NOMO-1 treated with dmso at 0.1 percent for 144 hours (cell line): ENCODE results near the gene ERGIC1.

ENCODE experiments used
- DNase-seq: peaks from one replicate; lab custom pipeline; 2025; ENCODE audit not compliant: unreplicated experiment; lab: John Stamatoyannopoulos, UW

The ERGIC1 gene

DNA sequence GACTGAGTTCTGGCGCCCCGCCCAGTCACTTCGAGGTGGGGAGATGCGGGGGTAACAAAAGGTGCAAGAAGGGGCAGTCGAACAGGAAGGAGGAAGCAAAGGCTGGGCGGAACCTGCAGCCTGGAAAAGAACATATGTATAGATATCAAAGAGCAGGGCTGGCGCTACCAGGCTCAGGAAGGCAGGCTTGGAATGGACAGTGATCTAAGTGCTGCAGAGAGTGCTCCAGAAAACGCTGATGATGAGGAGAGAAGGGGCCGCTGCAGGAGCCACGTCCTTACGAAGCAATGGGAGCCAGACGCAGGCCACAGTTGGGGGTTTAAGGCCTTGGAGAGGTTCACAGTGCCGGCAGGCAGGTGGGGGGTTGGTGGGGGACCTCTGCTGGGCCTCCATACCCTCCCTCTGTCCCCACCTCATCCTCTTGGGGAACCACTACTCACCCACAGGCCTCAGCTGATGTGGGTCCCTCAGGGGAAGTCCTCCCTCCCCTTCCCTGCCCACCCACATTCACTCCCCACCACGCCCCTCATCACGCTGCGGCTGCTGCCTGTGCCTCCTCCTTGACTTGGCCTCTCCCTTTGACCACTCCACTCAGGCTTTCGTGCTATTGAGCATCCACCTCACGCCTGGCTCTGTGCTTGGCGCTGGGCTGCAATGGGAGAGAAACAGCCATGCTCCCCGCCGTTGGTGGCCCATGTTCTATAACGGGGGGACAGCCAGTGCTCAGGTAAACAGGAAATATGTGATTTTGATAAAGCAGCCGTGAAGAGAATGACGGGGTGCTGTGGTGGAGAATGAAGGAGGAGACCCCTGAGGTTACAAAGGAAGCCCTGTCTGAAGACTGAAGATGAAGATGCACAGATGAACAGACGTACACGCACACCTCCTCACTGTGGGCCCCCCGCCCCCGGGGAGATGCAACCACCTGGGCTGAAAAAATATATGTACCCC lies 84.6 kb downstream of the ERGIC1 start:
- DNase-seq, result no peak

- no peak for DNase-seq
Observed at GRCh38 chr5:172919525-172920446, 85.7 kb downstream of the ERGIC1 start.

GRCh38 chr5:172920447-172920849 lies 86.4 kb downstream of the ERGIC1 start:
- no peak for DNase-seq

- DNase-seq, result no peak
Observed at GRCh38 chr5:172920995-172921394, 86.9 kb downstream of the ERGIC1 start.

GRCh38 chr5:172921906-172922305 lies 87.9 kb downstream of the ERGIC1 start:
- DNase-seq, result no peak

- DNase-seq, result no peak
Observed at GRCh38 chr5:172923539-172923938, 89.5 kb downstream of the ERGIC1 start.

DNA sequence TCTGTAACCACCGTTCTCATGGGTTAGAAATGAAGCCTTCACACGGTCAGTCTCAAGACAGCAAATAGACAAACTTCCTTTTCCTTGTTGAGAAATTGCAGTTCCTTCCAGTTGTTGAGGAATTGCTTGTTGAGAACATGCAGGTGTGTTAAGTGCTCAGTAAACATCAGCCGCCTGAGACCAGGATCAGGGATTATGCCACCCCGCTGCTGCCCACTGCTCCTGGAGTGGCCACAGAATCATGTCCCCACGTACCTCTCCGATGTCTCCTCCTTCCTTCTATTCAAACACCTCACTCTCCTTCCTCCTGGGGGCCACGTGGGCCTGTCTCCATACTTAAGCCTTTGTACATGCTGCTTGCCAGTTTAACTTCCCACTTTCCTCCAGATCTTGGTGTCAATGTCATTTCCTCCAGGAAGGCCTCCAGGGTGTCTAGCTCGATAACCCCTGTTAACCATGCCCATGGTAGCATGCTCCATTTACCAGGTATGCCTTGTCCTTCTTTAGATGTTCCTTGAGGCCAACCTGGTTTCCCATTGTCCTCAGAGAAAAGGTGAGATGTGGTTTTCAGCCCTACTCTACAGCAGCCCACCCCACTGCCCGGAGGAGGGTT lies 91.4 kb downstream of the ERGIC1 start:
- no peak for DNase-seq

DNA sequence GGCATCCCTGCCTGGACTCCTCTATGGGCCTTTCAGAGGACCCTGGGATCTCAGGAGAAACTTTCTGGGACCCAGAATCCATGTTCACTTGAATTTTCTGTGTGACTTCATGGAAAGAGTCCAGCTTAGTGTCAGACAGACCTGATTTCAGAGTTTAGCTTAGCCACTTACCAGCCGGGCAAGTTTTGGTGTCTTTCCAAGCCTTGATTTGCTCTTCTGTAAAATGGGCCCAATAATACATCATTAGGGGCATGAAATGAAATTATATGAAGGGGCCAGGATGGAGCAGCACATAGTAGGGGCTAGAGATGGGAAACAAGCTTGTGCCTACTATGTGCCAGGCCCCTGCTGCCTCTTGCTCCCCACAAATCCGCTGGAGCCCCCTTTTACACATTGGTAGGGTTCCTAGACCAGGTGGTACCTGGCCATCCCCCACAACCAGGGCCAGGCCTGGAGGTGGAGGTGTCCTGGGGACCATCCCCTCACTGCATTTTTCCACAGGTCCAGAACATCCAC lies 92.0 kb downstream of the ERGIC1 start:
- DNase-seq, result no peak

DNA sequence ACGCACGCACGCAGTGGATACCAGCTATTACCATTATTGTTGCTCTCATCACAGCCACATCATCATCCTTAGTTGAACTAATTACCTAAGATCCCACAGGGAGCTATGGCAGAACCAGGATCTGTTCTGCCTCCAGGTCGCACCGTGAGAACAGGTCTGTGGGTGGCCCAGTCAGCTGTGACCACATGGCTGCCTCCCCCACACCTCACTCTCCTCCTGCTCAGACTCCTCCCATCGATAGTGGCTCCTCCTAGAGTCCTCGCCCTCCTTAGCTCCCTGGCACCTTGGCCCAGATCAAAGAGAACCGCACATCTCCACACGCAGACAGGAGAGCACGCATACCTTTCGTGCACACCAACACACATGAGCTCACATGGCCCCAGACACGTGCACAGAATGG lies 92.7 kb downstream of the ERGIC1 start:
- DNase-seq, result no peak

DNA sequence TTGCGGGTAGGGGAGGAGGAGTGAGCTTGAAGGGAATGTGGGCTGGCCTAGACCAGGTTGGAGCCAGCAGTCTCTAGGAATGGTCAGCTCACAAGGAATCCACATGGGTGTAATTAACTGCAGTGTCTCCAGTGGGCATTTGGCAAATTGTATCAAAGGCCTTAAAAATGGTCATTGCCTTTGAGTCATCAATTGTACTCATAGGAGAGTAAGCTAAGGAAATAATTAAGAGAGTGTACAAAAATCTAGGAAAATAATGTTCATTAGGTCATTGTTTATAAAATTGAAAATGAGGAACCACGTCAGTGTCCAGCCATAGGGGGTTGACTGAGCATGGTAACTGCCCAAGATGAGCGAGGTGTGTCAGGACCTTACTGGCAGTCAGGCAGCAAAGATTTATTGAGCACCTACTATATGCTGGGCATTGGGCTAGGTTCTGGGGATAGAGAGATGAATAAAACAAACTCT lies 95.4 kb downstream of the ERGIC1 start:
- no peak for DNase-seq

GRCh38 chr5:172931001-172931536 lies 97.0 kb downstream of the ERGIC1 start:
- DNase-seq, result no peak

GRCh38 chr5:172932313-172933017 lies 98.4 kb downstream of the ERGIC1 start:
- DNase-seq, result peak; percentile 20

- no peak for DNase-seq
Observed at GRCh38 chr5:172933238-172933637, 99.2 kb downstream of the ERGIC1 start.

DNA sequence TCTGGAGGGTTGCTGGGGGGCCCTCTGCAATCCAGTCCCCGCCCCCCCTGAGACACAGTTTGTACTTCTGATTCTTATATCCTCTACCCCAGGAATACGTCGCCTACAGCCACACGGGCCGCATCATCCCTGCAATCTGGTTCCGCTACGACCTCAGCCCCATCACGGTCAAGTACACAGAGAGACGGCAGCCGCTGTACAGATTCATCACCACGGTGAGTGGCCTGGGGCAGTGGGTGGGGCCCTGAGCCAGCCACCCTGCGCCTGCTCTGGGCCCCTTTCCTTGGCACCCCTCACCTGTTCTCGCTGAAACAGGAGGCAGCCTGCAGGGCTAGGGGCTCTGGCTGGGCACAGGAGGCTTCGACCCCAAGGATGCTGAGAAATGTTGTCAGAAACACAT lies 101.0 kb downstream of the ERGIC1 start:
- no peak for DNase-seq

DNA sequence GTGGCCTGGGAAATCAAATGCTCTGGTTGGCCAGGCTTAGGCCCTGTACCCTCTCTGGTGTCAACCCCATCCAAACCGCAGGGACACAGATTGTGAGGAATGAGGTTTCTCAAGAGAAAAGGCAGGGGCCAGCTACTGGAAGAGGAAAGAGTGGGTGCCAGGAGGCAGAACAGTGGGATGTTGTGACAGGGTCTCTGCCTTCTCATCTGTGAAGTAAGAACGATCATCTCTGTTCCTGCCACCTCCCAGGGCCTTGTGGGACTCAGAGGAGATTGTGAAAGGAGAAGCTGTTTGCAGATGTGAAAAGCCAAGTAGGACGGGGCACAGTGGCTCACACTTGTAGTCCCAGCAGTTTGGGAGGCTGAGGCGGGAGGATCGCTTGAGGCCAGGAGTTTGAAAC lies 102.3 kb downstream of the ERGIC1 start:
- DNase-seq, result no peak

- DNase-seq, result no peak
Observed at GRCh38 chr5:172939071-172939470, 105.0 kb downstream of the ERGIC1 start.

DNA sequence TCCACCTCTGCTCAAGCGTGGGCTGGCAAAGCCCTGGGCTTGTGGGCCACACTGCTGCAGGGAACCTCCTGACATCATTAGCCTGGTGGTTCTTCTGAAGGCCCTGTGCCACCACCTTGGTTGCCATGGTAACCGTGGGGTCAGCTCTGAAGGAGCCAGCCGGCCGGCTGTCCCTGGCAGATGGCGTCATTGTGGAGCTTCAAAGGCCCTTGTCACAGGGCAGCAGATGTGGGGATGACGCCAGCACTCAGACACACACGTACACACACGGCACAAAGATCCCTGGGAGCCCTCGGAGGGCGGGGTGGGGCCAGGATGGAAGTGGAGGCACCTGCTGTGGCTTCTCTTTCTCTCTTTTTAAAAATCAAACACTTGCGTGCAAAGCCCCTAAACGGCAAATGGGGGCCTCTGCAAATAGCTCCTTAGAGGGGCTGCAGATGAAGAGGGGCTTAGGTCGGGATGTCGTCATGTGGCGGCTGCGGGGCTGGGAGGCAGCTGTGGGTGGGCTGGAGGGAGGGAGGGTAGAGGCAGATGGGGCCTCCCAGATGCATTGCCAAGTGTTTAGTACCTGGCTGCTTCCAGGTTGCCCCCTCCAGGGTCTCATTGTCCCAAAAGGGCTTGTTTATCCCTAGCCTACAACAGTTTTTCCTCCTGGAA lies 105.7 kb downstream of the ERGIC1 start:
- DNase-seq, result no peak

DNA sequence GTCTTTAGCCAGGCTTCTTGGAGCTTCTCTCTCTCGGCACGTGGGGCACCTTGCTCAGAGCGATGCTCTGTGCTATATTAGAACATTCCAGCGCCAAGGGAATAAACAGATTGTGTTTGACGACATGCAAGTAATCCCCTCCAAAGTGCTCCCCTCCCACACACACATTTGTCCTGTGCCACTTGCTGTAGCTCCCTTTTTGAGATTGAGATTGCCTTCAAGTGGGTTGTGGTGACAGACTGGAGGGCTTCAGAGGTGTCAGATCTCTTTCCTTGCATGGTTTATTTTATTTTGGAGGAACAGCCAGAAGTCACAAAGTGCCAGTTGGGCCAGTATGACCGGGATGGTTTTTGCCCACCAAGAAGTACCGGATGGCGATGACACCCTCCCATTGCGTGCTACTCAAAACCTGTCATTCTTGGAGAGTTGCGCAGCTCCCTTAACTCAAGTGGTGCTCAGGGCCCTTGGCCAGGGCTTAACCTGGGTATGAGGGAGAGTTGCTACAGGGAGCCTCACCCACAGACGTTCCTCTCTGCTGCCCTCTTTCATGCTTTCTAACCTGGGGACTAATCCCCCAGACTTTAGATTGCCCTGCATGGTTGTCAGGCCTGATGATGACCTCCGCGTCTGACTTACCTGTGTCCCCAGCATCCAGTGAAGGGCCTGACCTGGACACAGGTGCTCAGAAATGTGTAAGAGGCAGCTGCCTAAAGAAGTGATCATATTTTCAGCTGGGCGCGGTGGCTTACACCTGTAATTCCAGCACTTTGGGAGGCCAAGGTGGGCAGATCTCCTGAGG lies 106.4 kb downstream of the ERGIC1 start:
- DNase-seq, result no peak

DNA sequence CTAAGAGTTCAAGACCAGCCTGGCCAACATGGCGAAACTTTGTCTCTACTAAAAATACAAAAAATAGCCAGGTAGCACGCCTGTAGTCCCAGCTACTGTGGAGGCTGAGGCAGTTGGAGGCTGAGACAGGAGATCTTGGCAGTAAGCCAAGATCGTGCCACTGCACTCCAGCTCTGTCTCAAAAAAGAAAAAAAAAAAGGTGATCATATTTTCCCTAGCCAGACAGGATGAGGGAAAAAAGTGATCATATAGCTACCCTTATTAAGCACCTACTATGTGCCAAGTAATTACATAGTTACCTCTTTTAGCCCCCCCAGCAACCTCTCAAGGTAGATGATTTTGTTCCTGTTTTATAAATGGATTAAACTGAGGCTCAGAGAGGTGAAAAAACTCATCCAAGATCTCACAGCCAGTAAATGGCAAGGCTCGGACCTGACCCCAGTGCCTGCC lies 107.0 kb downstream of the ERGIC1 start:
- DNase-seq, result no peak
